Gastrocnemius medialis (tissue), 4 donors: ENCODE data around the gene EML5.

Experiments used
- POLR2A ChIP-seq, 2 donors: fragments of 450-650 bp; IDR thresholded peaks; one replicate each; pipeline ENCODE4 v1.6.1; 2017; ENCODE audit warnings: antibody characterized with exemption in 2 of 2, mild to moderate bottlenecking in 2 of 2, moderate library complexity in 2 of 2
- TF ChIP-seq, protein P1 (sequence below), 5 experiments: fragments of 450-650 bp in 3 of 5; fragments of 200-600 bp in 2 of 5; sonication (generic) in 2 of 5; IDR thresholded peaks in 4 of 5; conservative IDR thresholded peaks in 1 of 5; 1 replicate in 4 of 5; 2 replicates in 1 of 5; pipeline ENCODE4 v1.5.1; 2016 to 2019; ENCODE audit warnings: antibody characterized with exemption in 5 of 5, mild to moderate bottlenecking in 3 of 5, moderate library complexity in 3 of 5

DNA sequence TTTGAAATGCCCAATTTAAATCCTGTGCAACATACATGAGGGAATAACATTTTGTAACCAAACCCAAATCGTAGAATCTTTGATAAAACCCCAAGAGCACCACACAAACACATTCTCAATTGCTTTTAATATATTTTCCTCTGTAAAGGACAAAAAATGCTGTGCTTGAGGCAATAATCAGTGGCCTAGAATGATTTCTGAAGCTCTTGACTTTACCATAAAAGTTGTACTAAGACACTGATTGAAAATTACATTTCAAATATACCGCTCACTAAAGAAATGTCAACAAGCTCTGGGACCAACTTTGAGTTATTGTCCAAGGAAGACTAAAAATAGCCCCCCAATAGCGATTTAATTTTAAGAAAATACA, 1.5 kb downstream of the EML5 start:
- TF ChIP-seq, protein P1, sequence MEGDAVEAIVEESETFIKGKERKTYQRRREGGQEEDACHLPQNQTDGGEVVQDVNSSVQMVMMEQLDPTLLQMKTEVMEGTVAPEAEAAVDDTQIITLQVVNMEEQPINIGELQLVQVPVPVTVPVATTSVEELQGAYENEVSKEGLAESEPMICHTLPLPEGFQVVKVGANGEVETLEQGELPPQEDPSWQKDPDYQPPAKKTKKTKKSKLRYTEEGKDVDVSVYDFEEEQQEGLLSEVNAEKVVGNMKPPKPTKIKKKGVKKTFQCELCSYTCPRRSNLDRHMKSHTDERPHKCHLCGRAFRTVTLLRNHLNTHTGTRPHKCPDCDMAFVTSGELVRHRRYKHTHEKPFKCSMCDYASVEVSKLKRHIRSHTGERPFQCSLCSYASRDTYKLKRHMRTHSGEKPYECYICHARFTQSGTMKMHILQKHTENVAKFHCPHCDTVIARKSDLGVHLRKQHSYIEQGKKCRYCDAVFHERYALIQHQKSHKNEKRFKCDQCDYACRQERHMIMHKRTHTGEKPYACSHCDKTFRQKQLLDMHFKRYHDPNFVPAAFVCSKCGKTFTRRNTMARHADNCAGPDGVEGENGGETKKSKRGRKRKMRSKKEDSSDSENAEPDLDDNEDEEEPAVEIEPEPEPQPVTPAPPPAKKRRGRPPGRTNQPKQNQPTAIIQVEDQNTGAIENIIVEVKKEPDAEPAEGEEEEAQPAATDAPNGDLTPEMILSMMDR (IDR thresholded peaks at IDR 0.05 in 4 of 5, conservative IDR thresholded peaks at IDR 0.05 in 1 of 5), result no peak
- TF ChIP-seq POLR2A (IDR thresholded peaks at IDR 0.05), result no peak
